GF-D8 (cell line): Measurements from ENCODE around the gene CHEK2.
A peak's percentile ranks its signal among the peaks of the same experiment; 100 is the strongest.
"Not testable (repeated sequence)": the region's sequence is repeated elsewhere in the genome, so short reads cannot be mapped to it uniquely, and the experiment has no call there.

Source experiments
- DNase-seq: peaks from one replicate; lab custom pipeline; 2025; lab: John Stamatoyannopoulos, UW

Gene CHEK2

GRCh38 chr22:28689796-28690195 lies 51.8 kb downstream of the CHEK2 start:
- DNase-seq, result not testable (repeated sequence)

DNA sequence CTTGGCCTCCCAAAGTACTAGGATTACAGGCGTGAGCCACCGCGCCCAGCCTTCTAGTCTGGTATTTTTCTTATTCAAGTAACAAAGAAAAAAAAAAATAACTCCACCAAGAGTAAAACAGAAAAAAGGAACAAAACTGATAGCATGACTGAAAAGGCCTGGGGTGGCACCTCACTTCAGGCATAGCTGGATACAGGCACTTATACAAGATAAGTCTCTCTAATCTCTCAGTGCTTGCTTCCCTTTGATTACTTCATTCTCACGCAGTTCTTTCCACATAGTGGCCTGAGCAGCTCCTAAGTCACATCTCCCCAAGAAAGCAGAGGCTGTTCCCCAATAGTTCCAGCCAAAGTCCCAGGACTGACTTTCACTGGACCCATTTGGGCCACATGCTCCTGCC lies 58.7 kb downstream of the CHEK2 start:
- not testable (repeated sequence) for DNase-seq

DNA sequence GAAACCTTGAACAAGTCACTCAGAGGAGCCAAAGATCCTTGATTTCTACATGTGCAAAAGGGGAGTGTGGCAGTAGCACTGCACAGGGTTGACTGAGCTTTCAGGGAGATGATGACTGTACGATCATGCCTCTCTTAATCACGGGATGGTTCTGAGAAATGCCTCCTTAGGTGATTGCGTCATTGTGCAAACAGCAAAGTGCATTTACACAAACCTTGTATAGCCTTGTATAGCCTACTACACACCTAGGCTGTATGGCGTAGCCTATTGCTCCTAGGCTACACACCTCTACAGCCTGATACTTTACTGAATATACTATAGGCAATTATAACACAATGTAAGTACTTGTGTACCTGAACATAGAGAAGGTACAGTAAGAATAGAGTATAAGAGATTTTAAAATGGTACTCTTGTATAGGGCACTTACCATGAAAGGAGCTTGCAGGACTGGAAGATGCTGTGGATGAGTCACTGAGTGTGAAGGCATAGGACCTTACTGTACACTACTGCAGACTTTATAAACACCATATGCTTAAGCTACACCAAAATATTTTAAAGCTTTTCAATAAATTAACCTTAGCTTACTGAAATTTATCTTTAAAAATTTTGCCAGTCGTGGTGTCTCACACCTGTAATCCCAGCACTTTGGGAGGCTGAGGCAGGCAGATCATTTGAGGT lies 60.7 kb downstream of the CHEK2 start:
- not testable (repeated sequence) for DNase-seq

GRCh38 chr22:28679611-28680287 lies 61.9 kb downstream of the CHEK2 start, which contains the start of gene TTC28:
TTC28 (minus strand) TSS chr22:28679840; CDS start chr22:28679723, 117 bp downstream.
- DNase-seq, result not testable (repeated sequence)

DNA sequence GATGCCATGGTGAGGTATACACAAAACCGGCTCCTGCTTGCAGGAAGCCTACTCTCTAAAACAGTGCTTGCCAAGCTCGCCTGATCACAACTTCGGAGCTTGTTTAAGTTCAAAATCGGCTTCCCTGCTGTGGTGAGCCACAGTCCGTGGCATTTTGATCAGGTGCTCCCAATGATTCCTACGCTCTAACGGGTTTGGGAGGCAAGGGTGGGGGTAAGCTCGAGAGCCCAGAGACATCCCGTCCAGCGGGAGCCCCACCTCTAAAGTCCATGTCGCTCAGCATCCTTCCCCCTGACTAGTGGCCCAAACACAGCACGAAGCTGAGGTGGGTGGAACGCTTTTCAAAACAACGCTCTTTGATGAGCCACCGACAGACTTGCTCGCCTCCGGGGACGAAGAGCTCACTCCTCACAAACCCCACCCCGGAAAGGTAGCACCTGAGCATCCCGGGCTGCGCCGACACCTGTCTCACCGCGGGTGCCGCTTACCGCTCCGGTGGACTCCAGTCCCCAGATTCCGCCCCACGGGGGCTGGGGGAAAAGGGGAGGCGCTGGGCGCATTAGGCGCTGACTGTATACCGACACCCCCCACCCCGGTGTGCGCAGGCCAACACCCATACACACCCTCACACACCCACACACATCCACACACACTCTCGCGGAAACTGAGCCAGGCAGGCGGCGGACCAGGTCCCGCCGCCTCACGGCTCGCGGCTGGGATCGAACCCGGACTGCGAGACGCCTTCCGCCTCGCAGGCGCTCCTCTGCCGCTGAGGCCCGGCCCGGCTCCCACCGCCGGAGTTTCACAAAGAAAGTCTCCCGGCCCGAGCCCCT lies 62.6 kb downstream of the CHEK2 start:
- DNase-seq, result not testable (repeated sequence)

DNA sequence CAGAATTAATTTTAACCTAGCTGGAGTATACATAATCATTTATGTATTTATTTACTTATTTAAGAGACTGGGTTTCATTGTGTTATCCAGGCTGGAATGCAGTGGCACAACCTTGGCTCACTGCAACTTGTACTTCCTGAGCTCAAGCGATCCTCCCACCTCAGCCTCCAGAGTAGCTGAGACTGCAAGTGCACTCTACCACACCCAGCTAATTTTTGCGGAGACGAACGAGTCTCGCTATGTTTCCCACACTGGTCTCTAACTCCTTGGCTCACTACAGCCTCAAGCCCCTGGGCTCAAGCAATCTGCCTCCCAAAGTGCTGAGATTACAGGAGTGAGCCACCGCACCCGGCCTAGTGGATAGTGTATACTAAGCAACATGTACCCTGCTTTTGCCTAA lies 63.5 kb downstream of the CHEK2 start:
- not testable (repeated sequence) for DNase-seq

GRCh38 chr22:28674121-28674563 lies 67.5 kb downstream of the CHEK2 start:
- peak; percentile 78 for DNase-seq

GRCh38 chr22:28670756-28671155 lies 70.9 kb downstream of the CHEK2 start:
- no peak for DNase-seq

- DNase-seq, result no peak
Observed at GRCh38 chr22:28670161-28670560, 71.5 kb downstream of the CHEK2 start.

GRCh38 chr22:28669387-28669786 lies 72.2 kb downstream of the CHEK2 start:
- DNase-seq, result no peak

DNA sequence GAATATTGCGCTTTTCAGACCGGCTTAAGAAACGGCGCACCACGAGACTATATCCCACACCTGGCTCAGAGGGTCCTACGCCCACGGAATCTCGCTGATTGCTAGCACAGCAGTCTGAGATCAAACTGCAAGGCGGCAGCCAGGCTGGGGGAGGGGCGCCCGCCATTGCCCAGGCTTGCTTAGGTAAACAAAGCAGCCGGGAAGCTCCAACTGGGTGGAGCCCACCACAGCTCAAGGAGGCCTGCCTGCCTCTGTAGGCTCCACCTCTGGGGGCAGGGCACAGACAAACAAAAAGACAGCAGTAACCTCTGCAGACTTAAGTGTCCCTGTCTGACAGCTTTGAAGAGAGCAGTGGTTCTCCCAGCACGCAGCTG lies 78.1 kb downstream of the CHEK2 start:
- DNase-seq, result not testable (repeated sequence)

GRCh38 chr22:28658448-28658847 lies 83.2 kb downstream of the CHEK2 start:
- DNase-seq, result no peak

- no peak for DNase-seq
Observed at GRCh38 chr22:28656181-28656580, 85.4 kb downstream of the CHEK2 start.

DNA sequence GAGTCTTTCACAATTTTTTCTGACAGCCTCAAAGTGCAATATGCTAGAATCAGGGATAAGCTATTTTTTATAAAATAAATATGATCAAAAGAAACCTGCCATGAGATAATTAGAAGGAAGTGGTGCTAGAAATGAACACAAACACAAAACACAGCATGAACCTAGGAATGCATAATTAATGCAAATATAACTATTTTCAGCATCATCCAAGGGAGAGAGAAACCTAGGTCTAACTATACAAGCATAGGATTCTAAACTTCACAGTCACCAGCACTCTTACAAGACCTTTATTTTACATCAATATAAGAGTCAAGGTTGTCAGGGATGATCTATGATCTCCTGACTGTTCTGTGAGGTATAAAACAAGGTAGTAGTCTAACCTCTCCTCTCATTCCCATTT lies 91.2 kb downstream of the CHEK2 start:
- DNase-seq, result no peak

- DNase-seq, result no peak
Observed at GRCh38 chr22:28648792-28649191, 92.8 kb downstream of the CHEK2 start.

- no peak for DNase-seq
Observed at GRCh38 chr22:28647216-28647615, 94.4 kb downstream of the CHEK2 start.

GRCh38 chr22:28639321-28639720 lies 102.3 kb downstream of the CHEK2 start:
- no peak for DNase-seq
